Osteoblast (primary cell): ENCODE data around the gene SPG11. TPM values are rescaled to one million over a fixed set of nuclear protein-coding genes. Genes with fewer than 3 reads are reported as not detected.

ENCODE experiments used
- DNase-seq: peaks from one replicate; pipeline ENCODE4 v3.0.0; 2011; ENCODE audit warnings: low spot score, mixed read lengths; ENCODE audit not compliant: insufficient read length; ENCODE audit errors: missing footprints
- H2AFZ ChIP-seq: 2 replicates; pipeline ENCODE4 v1.6.0; 2011; ENCODE audit warnings: mild to moderate bottlenecking, low read length
- H3K27ac ChIP-seq: 2 replicates; pipeline ENCODE4 v1.5.1; 2011; ENCODE audit warnings: mild to moderate bottlenecking, low read depth, low read length, moderate library complexity
- H3K27me3 ChIP-seq: 2 replicates; pipeline ENCODE4 v1.6.0; 2012; ENCODE audit warnings: mild to moderate bottlenecking, control low read depth, inconsistent platforms, low read length, moderate library complexity; ENCODE audit not compliant: insufficient read depth
- H3K36me3 ChIP-seq: 2 replicates; pipeline ENCODE4 v1.5.1; 2011; ENCODE audit warnings: mild to moderate bottlenecking, low read length, control low read depth, moderate library complexity; ENCODE audit not compliant: insufficient read depth
- H3K4me1 ChIP-seq: 2 replicates; pipeline ENCODE4 v1.5.1; 2011; ENCODE audit warnings: mild to moderate bottlenecking, low read length, control low read depth, moderate library complexity; ENCODE audit not compliant: insufficient read depth
- H3K4me2 ChIP-seq: 2 replicates; pipeline ENCODE4 v1.6.0; 2011; ENCODE audit warnings: mild to moderate bottlenecking, low read length; ENCODE audit not compliant: insufficient read depth
- H3K4me3 ChIP-seq: fragments of 200-600 bp; sonication (generic); 3 replicates; pipeline ENCODE4 v1.5.1; 2012; ENCODE audit warnings: mild to moderate bottlenecking, low read length, inconsistent platforms; ENCODE audit not compliant: insufficient read depth
- H3K79me2 ChIP-seq: 2 replicates; pipeline ENCODE4 v1.6.0; 2012; ENCODE audit warnings: mild to moderate bottlenecking, low read length, control low read depth, inconsistent platforms; ENCODE audit not compliant: insufficient read depth
- H3K9me3 ChIP-seq: 2 replicates; pipeline ENCODE4 v1.5.1; 2011; ENCODE audit warnings: low read depth, low read length, control low read depth
- H4K20me1 ChIP-seq: 2 replicates; pipeline ENCODE4 v1.6.0; 2012; ENCODE audit warnings: mild to moderate bottlenecking, low read length, control low read depth; ENCODE audit not compliant: insufficient read depth
- total RNA-seq: library from RNA; depleted of rRNA; stranded (reverse); fragments of >200 nt; gene quantifications from 2 replicates; pipeline ENCODE4 v1.2.3, GENCODE V29; 2012
- TF ChIP-seq, protein P1 (sequence below): IDR thresholded peaks from 2 replicates; pipeline ENCODE4 v1.5.1; 2011; ENCODE audit warnings: mild to moderate bottlenecking, low read depth, low read length, moderate library complexity; ENCODE audit errors: extremely low read depth

Gene SPG11
- total RNA-seq, 1 donor = 95.9 TPM

DNA sequence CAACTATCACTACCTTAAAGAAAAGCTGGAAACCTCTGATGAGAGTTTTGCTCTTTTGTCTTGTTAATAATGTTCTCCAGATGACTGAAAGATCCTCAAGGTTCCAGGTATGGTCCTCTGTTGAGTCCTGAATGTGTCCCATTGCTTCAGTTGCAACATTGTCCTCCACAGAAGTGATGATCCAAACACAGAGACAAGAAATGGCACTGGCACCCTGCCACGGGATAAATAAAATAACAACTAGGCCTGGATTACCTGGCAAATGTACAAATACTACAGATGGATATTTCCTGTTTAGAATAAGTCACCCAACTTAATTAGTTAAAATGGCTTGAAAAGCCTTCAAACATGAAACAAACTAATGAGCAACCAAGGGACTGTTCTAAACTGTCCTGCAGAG, 68.2 kb downstream of the SPG11 start:
- Histone ChIP-seq H3K36me3 (peaks cover 76% of the 10 kb centered on the region), H3K79me2 (no peaks in the 10 kb centered on the region), H2AFZ (no peak overlapping the region), H3K4me1 (no peaks in the 10 kb centered on the region), H3K27ac (no peak overlapping the region), H4K20me1 (no peaks in the 10 kb centered on the region), H3K9me3 (no peaks in the 10 kb centered on the region), H3K4me3 (no peak overlapping the region), H3K27me3 (no peaks in the 10 kb centered on the region), H3K4me2 (no peak overlapping the region)
- TF ChIP-seq, protein P1, sequence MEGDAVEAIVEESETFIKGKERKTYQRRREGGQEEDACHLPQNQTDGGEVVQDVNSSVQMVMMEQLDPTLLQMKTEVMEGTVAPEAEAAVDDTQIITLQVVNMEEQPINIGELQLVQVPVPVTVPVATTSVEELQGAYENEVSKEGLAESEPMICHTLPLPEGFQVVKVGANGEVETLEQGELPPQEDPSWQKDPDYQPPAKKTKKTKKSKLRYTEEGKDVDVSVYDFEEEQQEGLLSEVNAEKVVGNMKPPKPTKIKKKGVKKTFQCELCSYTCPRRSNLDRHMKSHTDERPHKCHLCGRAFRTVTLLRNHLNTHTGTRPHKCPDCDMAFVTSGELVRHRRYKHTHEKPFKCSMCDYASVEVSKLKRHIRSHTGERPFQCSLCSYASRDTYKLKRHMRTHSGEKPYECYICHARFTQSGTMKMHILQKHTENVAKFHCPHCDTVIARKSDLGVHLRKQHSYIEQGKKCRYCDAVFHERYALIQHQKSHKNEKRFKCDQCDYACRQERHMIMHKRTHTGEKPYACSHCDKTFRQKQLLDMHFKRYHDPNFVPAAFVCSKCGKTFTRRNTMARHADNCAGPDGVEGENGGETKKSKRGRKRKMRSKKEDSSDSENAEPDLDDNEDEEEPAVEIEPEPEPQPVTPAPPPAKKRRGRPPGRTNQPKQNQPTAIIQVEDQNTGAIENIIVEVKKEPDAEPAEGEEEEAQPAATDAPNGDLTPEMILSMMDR = no peak
- no peak for DNase-seq

DNA sequence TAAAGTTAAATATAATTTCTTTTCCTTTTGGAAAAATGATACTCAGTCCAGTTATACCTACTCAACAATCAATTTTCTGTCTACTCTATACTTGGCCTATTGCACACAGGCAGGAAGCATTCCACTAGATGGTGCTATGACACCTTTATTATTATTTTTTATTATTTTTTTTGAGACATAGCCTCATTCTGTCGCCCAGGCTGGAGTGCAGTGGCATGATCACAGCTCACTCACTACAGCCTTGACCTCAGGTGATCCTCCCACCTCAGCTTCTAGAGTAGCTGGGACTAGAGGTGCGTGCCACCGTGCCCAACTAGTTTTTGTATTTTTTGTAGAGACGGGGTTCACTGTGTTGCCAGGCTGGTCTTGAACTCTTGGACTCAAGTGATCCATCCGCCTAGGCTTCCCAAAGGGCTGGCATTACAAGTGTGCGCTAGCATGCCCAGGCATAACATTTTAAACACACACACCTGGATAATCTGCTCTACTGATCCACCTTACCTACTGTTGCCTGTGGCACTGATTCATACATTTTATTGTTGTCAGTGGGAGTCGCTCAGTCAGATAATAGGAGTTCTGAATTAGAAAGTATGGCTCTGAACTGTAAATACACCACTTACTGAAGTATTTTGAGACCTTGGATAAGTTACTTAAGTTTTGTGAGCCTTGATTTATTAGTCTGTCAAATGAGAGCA, 70.3 kb downstream of the SPG11 start:
- peaks cover 77% of the 10 kb centered on the region for H3K36me3 ChIP-seq
- TF ChIP-seq, protein P1 = peak; percentile 56

DNA sequence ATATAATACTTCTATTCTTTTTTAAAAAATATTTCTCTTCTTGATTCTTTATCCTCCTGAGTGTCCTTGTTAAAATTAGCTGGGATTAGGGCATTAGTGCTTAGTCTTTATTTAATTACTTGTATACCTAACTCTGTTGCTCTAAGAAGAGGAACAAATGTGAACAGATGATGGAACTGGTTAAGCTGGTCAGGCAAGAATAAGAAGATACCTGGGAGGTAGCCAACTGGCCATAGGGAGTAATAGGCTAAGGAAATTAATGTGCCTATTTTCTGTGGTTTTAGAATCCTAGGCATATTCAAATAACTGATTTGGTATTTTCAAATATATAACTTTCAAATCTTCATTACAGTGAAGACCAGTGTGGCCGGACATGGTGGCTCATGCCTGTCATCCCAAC, 72.1 kb downstream of the SPG11 start:
- Histone ChIP-seq H4K20me1 (no peaks in the 10 kb centered on the region), H3K4me2 (no peak overlapping the region), H3K36me3 (peaks cover 71% of the 10 kb centered on the region), H3K4me3 (no peak overlapping the region), H3K79me2 (no peaks in the 10 kb centered on the region), H2AFZ (no peak overlapping the region), H3K4me1 (no peaks in the 10 kb centered on the region), H3K27ac (no peak overlapping the region), H3K9me3 (no peaks in the 10 kb centered on the region), H3K27me3 (no peaks in the 10 kb centered on the region)
- no peak for DNase-seq
- TF ChIP-seq, protein P1 = no peak

More for the DNA sequence above, 70.3 kb downstream of the SPG11 start:
- Histone ChIP-seq H3K9me3 (no peaks in the 10 kb centered on the region), H3K27me3 (no peaks in the 10 kb centered on the region), H3K4me1 (no peaks in the 10 kb centered on the region), H3K79me2 (no peaks in the 10 kb centered on the region), H4K20me1 (no peaks in the 10 kb centered on the region), H3K27ac (no peak overlapping the region), H2AFZ (no peak overlapping the region), H3K4me2 (no peak overlapping the region), H3K4me3 (no peak overlapping the region)
- no peak for DNase-seq

DNA sequence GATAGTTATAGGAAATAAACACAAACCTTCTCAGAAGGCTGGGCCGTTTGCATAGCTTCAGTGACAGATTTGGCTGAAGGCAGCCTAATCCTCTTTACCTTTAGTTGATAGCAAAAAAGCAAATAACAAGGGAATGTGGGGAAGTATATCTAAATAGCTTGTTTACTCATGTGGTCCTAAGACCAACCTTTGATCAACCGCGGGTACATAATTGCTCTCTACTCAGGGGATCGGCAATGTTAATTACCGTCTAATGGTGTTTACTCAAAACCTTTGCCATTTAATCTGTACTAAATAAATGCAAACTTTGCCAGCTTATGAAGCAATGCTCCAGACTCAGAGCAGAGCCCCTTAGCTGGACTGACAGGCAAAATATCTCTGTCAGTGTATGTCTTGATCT, 74.9 kb downstream of the SPG11 start:
- no peaks in the 10 kb centered on the region for H3K79me2 ChIP-seq
- H3K36me3 ChIP-seq = peaks cover 74% of the 10 kb centered on the region
- no peak overlapping the region for H2AFZ ChIP-seq
- DNase-seq = no peak
- no peaks in the 10 kb centered on the region for H3K9me3 ChIP-seq
- no peaks in the 10 kb centered on the region for H3K4me1 ChIP-seq
- H4K20me1 ChIP-seq = no peaks in the 10 kb centered on the region
- no peak overlapping the region for H3K4me3 ChIP-seq
- H3K27ac ChIP-seq = no peak overlapping the region
- no peak overlapping the region for H3K4me2 ChIP-seq
- H3K27me3 ChIP-seq = no peaks in the 10 kb centered on the region
- TF ChIP-seq, protein P1 = no peak
